Dedifferentiated amniotic fluid mesenchymal stem cell (primary cell): ENCODE measurements around the gene RELB.
"Not testable (repeated sequence)": the region's sequence is repeated elsewhere in the genome, so short reads cannot be mapped to it uniquely, and the experiment has no call there.

Source experiments
- DNase-seq: peaks from one replicate; pipeline ENCODE4 v3.0.0-alpha.2; 2016; ENCODE audit errors: extremely low spot score

The RELB gene

DNA sequence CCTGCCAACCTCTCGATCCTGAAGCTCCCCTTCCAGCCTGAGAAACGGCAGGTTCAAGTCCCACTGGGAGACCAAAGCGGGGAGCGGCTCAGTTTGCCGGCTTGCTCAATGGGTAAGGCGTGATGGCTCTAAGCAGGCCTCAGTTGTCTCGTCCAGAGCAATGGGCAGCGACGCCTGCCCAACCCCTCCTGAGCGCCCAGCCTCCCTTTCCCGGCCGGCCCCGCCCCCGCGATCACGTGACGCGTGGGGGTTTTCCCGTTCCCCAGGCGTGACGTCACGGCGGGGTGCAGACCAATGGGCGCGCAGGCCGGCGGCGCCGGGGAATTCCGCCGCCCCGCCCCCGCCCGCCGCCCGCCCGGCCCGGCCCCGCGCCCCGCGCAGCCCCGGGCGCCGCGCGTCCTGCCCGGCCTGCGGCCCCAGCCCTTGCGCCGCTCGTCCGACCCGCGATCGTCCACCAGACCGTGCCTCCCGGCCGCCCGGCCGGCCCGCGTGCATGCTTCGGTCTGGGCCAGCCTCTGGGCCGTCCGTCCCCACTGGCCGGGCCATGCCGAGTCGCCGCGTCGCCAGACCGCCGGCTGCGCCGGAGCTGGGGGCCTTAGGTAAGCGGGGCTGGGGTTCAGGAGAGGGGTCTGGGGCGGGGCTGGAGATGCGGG, at the start of gene RELB:
Gene RELB, plus strand, starts transcription at position 378 of the 653 bp plus-strand sequence. Its CDS starts 116 bp downstream, at position 494.
- peak; percentile 74 for DNase-seq

DNA sequence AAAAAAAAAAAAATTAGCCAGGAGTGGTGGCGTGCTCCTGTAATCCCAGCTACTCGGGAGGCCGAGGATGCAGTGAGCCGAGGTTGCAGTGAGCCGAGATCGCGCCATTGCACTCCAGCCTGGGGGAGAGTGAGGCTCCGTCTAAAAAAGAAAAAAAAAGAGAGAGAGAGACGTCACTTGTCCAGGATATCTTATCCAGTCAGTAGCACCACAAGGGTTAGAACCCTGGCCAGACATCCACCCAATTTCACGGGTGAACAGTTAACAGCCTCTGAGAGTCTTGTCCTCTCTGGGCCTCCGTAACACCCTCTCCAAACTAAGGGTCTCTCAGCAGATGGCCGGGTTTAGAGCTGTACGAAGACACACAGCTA, 47.0 kb upstream of the RELB start:
- DNase-seq = no peak

DNA sequence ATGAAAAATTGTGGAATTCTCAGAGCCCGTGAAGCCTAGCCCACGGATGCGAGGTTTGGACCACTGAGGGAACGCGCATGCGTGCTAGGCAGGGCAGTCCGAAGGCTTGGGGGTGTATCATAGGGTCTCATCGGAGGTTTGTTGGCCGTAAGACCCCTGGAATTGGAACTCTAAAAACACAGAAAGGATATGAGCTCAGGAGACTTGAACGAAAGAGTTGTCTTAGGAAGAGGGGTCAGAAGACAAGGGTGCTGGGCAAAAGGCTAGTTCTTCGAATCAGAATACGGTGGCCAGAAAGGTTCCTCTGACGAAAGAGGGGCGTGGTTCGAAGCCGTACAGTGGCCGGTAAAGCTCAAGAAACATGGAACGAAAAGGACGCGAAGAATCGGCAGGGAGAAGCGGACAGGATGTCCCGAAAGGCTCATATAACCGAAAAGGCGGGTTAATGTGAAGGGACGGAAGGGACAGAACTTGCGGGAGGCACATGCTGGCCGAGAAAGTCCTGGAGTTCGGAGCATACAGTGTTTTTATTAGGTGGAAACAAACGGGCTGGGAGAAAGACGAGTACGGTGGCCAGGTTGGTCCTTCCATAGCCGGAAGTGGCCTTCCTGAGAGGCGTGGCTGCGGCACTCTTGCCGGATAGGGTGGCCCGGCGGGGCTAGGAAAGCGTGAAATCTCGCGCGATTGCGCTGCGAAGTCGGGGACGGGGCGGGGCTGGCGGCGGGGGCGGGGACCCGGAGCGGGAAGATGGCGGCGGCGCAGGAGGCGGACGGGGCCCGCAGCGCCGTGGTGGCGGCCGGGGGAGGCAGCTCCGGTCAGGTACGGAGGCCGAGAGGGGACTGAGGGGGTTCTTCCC, 46.4 kb upstream of the RELB start, which contains the start of gene CLPTM1:
Gene CLPTM1, plus strand, starts transcription at position 732 of the 856 bp plus-strand sequence. Its CDS starts 16 bp downstream, at position 748.
- DNase-seq = peak; percentile 96

GRCh38 chr19:44955505-44956439, 45.5 kb upstream of the RELB start:
- DNase-seq = no peak

DNA sequence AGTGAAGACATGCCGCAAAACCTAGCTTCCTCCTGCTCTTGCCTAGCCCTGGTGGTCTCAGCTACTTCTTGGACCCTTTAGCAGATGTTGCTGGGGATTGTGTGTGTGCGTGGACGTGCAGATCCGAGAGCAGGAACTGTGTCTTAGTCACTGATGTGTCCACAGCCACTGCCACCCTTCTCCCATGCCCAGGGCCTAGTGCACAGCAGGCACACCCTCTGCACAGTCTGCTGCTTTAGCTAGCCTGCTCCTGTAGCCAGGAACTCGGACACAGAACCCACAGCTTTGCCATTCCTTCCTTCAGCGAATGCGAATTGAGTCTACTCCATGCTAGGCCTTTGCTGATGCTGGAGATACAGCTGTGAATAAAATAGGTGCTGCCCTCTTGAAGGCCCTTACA, 43.7 kb upstream of the RELB start:
- no peak for DNase-seq

- DNase-seq = no peak
Measured at GRCh38 chr19:44958090-44958489, 43.2 kb upstream of the RELB start.

- no peak for DNase-seq
Measured at GRCh38 chr19:44959691-44960090, 41.6 kb upstream of the RELB start.

DNA sequence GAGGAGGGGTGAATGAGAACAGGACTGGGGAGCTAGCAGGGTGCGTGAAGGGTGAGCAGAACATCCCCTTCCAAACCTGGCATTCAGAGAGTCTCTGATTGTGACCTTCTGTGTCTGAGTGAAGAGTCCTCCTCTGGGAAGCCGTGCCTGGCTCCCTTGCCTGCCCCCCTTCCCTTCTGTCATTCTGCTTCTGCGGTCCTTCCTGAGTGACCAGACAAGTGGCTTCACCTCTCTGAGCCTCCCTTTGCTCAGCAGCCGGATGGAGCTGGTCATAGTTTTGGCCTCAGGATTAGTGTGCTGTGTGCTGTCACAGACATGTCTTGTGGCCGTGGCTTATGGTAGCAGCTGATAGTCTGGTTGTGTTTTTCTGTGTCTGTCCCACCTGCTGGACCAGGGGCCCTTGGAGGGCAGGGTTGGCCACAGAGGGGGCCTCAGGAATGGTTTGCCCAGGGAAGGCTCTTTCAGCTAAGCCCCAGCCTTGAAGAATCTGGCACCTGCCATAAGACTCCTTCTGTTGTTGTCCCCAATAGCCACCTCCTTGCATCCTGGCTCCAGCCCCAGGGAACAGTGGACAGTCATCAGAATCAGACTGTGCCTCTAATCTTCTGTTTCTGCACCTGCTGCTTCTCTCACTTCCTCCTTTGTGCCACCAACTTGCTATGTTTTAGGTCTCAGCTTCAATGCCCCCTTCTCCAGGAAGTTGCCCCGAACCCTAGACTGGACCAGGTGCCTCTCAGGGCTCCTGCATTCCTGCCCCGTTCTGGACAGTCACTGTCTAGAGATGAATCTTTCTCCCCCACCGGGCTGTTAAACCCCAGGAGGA, 40.1 kb upstream of the RELB start:
- DNase-seq = no peak

- no peak for DNase-seq
Measured at GRCh38 chr19:44961821-44962220, 39.4 kb upstream of the RELB start.

DNA sequence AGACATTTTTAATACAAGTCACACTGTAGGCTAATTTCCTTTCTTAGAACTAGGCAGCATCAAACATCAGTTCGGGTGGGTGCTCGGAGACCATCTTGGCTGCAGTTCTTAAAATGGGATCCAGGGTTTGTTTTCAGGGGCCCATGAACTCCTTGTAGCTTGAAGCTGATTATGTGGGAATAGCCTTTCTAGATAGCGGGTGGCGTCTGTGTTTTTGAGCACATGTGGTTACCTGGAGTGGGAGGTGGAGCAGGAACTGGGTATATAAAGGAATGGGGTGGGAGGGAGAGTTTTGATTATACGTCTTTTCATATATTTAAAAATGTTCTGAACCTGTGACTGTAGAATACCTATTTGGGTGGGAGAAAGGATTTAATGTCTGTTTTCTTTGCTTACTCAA, 33.1 kb upstream of the RELB start:
- DNase-seq = no peak

DNA sequence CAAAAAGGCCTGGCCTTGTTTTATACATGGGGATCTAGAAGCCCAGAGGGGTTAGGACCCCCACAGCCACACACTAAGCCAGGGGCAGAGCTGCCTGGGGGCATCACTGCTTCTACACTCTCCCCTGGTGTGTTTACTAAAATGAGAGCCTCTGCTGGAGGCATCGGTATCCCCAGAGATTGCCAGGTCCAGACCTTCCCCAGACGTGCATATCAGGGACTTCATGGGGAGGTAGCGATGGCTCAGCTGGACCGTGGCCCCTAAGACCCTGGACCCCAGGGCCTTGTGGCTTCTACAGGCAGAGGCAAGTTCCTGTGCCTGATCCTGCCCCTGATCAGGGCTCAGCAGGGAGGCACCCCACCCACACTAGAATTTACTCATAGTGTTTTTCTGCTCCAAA, 32.6 kb upstream of the RELB start:
- DNase-seq = no peak

DNA sequence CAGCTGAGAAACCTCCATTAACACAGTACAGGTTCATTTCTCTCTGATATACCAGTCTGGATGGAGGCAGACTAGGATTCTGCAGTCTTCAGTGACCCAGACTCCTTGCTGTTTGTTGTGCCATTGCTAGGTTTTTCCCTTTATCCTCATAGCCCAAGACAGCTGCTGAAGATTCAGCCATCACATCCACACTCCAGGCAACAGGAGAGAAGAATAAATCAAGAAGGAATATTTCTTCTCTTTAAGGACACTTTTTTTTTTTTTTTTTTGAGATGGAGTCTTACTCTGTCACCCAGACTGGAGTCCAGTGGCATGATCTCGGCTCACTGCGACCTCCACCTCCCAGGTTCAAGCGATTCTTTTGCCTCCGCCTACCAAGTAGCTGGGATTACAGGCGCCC, 31.8 kb upstream of the RELB start:
- DNase-seq = no peak

DNA sequence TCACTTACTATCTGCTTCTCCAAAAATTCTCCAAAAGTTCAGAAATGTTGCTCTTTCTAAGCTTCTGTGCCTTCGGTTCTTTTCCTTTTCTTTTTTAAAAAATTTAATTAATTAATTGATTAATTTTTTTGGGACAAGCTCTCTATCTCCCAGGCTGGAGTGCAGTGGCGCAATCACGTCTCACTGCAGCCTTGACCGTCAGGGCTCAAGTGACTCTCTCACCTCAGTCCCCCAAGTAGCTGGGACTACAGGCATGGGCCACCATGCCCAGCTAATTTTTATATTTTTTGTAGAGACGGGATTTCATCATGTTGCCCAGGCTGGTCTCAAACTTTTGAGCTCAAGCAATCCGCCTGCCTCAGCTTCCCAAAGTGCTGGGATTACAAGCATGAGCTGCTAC, 29.8 kb upstream of the RELB start:
- not testable (repeated sequence) for DNase-seq

DNA sequence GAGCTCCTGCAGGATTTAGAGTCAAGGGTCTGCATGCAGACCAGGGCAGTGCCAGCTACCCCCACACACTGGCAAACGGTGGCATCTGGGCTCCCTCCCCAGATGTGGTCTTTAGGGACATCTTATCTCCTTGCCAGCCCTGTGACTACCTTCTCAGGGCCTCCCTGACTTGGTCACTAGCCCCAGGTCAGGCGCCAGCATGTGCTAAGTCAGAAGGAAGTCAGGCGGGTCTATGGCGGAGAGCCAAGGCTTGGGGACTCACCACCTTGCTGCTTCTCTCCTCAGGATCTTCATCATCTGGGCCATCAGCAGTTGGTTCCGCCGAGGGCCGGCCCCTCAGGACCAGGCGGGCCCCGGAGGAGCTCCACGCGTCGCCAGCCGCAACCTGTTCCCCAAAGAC, 28.5 kb upstream of the RELB start:
- no peak for DNase-seq

DNA sequence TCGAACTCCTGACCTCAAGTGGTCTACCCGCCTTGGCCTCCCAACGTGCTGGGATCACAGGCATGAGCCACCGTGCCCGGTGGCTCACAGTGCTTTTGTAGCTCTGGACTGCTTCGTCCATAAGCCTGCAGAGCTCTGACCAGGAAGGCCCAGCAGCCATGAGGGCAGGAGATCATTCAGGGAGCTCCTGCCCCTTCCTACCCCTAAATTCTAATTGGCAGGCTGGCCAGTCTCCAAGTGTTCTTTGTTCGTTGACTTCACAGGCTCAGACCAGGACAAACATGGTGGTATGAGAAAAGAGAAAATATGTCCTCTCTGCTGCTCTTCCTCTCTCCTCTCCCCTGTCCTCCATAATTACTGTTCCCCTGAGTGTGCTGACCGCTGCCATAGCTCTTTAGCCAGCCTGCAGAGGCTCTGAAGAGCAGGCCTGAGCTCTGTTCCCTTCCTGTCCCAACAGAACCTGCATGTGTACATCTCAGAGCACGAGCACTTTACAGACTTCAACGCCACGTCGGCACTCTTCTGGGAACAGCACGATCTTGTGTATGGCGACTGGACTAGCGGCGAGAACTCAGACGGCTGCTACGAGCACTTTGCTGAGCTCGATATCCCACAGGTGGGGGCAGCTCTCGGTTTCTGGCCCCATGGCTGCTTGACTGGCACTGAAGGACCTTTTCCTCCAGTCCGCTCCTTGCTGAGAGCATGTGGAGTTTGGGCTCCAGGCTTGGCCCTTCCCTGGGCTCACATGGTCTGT, 27.1 kb upstream of the RELB start:
- DNase-seq = no peak

DNA sequence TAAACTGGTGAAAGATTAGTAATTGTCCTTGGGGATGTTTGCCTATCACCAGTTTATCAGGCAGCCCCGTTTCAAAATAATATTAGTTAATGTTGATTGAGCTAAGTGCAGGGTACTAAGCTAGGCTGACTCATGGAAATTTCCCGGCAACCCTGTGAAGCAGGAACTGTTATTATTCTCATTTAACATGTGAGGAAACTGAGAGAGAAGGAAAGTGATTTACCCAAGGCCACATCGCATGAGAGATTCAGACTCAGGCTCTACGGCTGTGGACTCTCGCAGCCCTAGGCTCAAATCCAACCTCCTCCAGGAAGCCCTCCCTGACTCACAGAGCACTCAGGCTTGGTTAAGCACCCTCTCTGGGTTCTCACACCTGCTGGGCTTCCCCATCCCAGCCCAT, 26.4 kb upstream of the RELB start:
- DNase-seq = no peak

- no peak for DNase-seq
Measured at GRCh38 chr19:44975444-44975843, 25.8 kb upstream of the RELB start.

DNA sequence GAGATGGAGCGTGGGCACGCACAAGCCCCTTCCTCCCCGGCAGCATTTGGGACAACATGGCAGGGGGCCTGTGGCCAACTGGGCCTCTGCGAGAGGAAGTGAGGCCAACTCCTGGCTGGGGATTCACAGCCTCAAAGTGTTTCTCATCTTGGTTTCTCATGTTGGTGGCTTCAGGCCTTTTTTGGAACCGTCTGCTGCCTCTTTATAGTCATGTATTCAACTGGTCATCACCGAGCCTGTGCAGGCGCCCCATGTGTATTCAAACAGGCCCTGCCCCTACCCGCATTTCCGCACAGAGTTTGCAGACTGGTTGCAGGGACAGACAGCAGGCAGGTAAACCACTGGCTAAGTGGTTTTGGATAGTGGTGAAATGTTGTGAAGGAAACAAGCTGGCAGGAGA, 17.3 kb upstream of the RELB start:
- DNase-seq = no peak

- no peak for DNase-seq
Measured at GRCh38 chr19:44985445-44985844, 15.8 kb upstream of the RELB start.

DNA sequence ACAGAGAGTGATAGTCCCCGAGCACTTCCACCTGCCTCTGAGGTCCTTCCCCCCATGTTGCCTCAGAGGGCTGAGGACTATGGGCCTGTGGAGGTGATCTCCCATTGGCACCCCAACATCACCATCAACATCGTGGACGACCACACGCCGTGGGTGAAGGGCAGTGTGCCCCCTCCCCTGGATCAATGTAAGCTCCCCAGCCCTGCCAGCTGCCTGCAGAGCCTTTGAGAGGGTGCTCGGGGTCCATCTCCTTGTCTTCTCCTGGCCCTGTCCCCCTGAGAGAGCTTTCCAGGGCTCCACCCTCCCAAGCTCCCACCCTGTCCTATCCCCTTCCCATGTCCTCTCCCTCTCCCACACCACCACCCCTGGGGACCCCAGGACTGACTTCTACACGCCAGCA, 14.9 kb upstream of the RELB start:
- DNase-seq = no peak
